Skeletal muscle satellite cell (primary cell): Measurements from ENCODE around the gene LRRC59. TPM values are rescaled to one million over a fixed set of nuclear protein-coding genes. Genes with fewer than 3 reads are reported as not detected.
A peak's percentile ranks its signal among the peaks of the same experiment; 100 is the strongest.

ENCODE experiments used
- H3K27me3 ChIP-seq: 2 replicates; pipeline ENCODE4 v1.7.0; 2013; ENCODE audit warnings: low read length; ENCODE audit not compliant: control insufficient read depth, insufficient read depth
- H3K36me3 ChIP-seq: 2 replicates; pipeline ENCODE4 v1.7.0; 2013; ENCODE audit warnings: mild to moderate bottlenecking, control low read depth, low read length; ENCODE audit not compliant: insufficient read depth
- H3K4me1 ChIP-seq: 2 replicates; pipeline ENCODE4 v1.7.0; 2013; ENCODE audit warnings: low read length; ENCODE audit not compliant: control insufficient read depth, insufficient read depth
- H3K4me2 ChIP-seq: 2 replicates; pipeline ENCODE4 v1.7.0; 2013; ENCODE audit warnings: mild to moderate bottlenecking, low read length
- H3K4me3 ChIP-seq: 2 replicates; pipeline ENCODE4 v1.7.0; 2013; ENCODE audit warnings: low read length
- H3K9ac ChIP-seq: 2 replicates; pipeline ENCODE4 v1.7.0; 2013; ENCODE audit warnings: mild to moderate bottlenecking, low read depth, low read length, moderate library complexity
- H3K9me3 ChIP-seq: replicated peaks from 2 replicates; pipeline ENCODE4 v1.7.0; 2013; ENCODE audit warnings: mild to moderate bottlenecking, control low read depth, low read length
- total RNA-seq: library from RNA; depleted of rRNA; stranded (reverse); fragments of >200 nt; gene quantifications from 2 replicates; pipeline ENCODE4 v1.2.3, GENCODE V29; 2012; rRNA removed

Gene LRRC59
- 246 and 274 TPM in 2 replicates for total RNA-seq

DNA sequence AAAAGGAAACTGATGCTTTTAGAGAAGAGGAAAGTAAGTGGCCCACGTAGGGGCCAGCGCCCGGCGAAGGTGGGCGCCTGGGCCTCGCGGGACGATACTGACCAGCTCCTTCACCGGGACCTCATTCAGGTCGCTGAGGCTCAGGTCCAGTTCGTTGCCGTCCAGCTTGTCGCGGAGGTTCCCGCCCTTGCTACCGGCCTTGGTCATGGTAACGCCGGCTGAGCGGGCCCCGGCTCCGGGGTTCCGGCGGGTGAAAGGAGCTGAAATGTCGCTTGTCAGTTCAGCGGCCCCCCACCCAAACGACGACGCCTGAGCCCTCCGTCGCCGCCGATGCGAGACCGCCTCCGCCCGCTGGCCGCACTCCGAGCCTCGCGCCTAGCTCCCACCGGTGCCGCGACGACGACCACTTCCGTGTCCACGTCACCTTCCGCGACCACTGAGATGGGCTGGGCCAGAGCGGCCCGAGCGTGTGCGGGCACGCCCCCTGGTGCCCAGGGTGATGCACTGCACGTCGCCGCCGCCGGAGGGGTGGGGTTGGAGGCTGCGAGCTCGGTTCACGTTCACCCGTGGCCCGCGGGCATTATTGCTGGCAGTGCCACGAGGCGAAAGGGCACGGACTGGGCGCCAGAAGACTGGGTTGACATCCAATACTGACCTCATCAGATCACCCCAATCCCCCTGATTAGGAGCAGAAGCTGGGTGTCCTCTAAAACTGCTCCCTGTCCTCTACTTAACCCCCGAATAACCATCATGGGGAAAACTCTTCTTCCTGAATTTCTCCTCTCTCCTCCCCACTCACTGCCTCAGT, at the start of gene LRRC59:
LRRC59 (minus strand) TSS at position 413 of the 808 bp plus-strand sequence; CDS start at position 207, 206 bp downstream.
- peaks cover 19% of the 10 kb centered on the region for H3K4me1 ChIP-seq
- H3K9me3 ChIP-seq, result no peaks in the 10 kb centered on the region
- H3K36me3 ChIP-seq, result peaks cover 37% of the 10 kb centered on the region
- H3K4me3 ChIP-seq, result peak within 1 kb of the TSS; percentile 93
- peak within 1 kb of the TSS; percentile 100 for H3K9ac ChIP-seq
- H3K27me3 ChIP-seq, result no peaks in the 10 kb centered on the region
- H3K4me2 ChIP-seq, result peak within 1 kb of the TSS; percentile 98

DNA sequence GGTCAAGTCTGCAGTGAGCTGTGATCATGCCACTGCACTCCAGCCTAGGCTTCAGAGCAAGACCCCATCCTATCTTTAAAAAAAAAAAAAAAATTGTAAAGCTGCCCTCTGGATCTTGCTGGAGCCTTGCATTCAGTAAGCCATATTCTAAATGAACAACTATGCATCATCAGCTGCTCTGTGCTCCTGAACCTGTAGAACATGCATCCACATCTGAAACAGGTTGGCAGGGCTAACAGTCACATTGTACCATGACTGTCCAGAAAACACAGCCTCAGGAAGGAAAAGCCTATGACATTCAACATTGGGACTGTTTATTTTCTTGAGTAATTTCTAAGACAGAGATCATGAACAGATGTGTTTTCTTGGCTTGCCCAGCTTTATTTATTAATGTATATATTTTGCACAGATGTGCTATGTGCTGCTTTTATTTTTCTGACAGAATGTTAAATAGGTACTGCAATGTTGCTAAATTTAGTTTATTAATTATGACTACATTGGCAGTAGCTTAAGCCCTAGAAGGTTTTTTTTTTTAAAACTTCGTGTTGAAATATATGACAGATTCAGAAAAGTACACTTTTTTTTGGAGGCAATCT, 48.5 kb upstream of the LRRC59 start:
- no peak overlapping the region for H3K9ac ChIP-seq
- no peaks in the 10 kb centered on the region for H3K9me3 ChIP-seq
- no peak overlapping the region for H3K4me3 ChIP-seq
- no peaks in the 10 kb centered on the region for H3K27me3 ChIP-seq
- H3K36me3 ChIP-seq, result no peaks in the 10 kb centered on the region
- no peak overlapping the region for H3K4me2 ChIP-seq
- peaks cover 6% of the 10 kb centered on the region for H3K4me1 ChIP-seq

DNA sequence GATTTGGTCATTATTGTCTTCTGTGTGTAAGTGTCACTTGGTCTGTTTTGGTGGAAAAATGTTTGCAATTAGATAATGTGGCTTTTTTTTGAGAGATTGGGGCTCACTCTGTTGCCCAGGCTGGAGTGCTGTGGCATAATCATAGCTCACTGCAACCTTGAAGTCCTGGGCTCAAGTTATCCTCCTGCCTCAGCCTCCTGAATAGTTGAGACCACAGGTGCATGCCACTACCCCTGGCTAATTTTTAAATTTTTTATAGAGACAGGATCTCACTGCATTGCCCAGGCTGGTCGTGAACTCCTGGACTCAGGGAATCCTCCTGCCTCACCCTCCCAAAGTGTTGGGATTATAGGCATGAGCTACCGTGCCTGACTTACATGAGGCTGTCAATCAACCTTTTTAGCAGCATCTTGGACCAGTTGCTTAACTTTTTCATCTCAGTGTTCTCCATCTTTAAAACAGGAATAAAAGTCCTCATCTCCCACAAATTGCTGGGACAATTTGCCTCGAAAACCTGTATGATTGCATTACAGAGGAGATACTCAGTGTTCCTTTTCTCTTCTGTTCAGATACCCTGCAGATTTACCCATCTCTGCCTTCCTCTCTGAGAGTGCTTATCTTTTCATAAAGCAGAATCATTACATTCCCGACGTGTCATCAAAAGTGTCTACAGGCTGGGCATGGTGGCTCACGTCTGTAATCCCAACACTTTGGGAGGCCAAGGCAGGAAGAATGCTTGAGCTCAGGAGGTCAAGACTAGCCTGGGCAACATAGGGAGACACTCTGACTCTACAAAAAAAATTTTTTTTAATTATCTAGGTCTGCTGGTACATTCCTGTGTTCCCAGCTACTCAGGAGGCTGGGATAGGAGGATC, 47.8 kb upstream of the LRRC59 start:
- Histone ChIP-seq H3K4me1 (peaks cover 6% of the 10 kb centered on the region), H3K4me2 (no peak overlapping the region), H3K27me3 (no peaks in the 10 kb centered on the region), H3K4me3 (no peak overlapping the region), H3K9me3 (no peaks in the 10 kb centered on the region), H3K36me3 (no peaks in the 10 kb centered on the region), H3K9ac (no peak overlapping the region)

DNA sequence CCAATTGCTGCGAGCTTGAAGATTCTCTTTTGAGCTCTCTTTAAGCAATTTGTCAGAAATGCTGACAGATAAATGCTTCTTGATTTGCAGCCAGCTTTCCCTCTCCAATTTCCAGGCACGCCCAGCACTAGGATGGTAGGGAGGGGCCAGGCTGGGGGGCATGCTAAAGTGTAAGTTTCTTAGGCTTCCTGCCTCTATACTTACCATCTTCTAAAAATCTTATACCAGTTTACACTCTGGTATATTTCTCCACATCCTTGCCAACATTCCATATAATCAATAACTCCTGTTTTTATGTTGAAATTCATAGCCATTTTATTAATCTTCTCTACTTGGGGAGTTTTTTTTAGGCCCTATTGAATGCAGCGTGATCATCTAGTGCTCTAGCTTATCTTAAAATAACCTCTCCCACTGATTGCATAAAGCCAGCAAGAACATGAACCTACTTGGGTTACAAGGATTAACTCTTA, 46.2 kb upstream of the LRRC59 start:
- H3K4me1 ChIP-seq, result peaks cover 6% of the 10 kb centered on the region

GRCh38 chr17:50440838-50441829, 43.8 kb upstream of the LRRC59 start:
- H3K36me3 ChIP-seq, result peaks cover 4% of the 10 kb centered on the region
- no peak overlapping the region for H3K9ac ChIP-seq
- H3K4me2 ChIP-seq, result no peak overlapping the region
- peaks cover 6% of the 10 kb centered on the region for H3K4me1 ChIP-seq
- no peaks in the 10 kb centered on the region for H3K27me3 ChIP-seq
- no peak overlapping the region for H3K4me3 ChIP-seq
- no peaks in the 10 kb centered on the region for H3K9me3 ChIP-seq

More for the DNA sequence above, 46.2 kb upstream of the LRRC59 start:
- H3K4me2 ChIP-seq, result no peak overlapping the region
- H3K9me3 ChIP-seq, result no peaks in the 10 kb centered on the region
- no peaks in the 10 kb centered on the region for H3K36me3 ChIP-seq
- no peak overlapping the region for H3K9ac ChIP-seq
- H3K4me3 ChIP-seq, result no peak overlapping the region
- no peaks in the 10 kb centered on the region for H3K27me3 ChIP-seq

- Histone ChIP-seq H3K4me1 (peaks cover 6% of the 10 kb centered on the region), H3K36me3 (peaks cover 4% of the 10 kb centered on the region), H3K4me3 (no peak overlapping the region), H3K9me3 (no peaks in the 10 kb centered on the region), H3K9ac (no peak overlapping the region), H3K4me2 (no peak overlapping the region), H3K27me3 (no peaks in the 10 kb centered on the region)
These were observed 43.0 kb upstream of the LRRC59 start for GRCh38 chr17:50440172-50440837.

DNA sequence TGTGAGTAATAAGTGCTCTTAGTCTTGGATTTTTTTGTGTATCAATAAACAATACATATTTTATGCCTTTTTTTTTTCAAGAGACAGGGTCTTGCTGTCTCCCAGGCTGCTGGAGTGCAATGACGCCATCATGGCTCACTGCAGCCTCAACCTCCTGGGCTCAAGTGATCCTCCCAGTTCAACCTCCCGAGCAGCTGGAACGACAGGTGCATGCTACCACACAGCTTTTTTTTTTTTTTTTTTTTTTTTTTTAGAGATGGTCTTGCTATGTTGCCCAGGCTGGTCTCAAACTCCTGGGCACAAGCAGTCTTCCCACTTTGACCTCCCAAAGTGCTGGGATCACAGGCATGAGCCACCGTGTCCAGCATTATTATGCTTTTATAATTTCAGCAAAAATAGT, 41.7 kb upstream of the LRRC59 start:
- no peaks in the 10 kb centered on the region for H3K9me3 ChIP-seq
- no peak overlapping the region for H3K4me2 ChIP-seq

DNA sequence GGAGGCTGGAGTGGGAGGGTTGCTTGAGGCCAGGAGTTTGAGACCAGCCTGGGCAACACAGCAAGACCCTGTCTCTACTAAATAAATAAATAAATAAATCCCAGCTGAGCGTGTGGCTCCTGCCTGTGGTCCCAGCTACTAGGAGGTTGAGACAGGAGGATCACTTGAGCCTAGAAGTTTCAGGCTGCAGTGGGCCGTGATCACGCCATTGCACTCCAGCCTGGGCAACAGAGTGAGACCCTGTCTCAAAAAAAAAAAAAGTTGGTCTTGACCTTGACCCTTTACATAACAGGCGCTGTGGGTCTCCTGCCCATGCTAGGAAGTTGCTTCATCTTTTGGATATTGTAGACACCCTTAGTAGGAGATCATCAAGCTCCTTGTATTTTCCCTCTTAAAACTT, 40.1 kb upstream of the LRRC59 start:
- Histone ChIP-seq H3K4me2 (no peak overlapping the region), H3K9ac (no peak overlapping the region), H3K4me1 (no peaks in the 10 kb centered on the region), H3K4me3 (no peak overlapping the region), H3K36me3 (peaks cover 4% of the 10 kb centered on the region), H3K9me3 (no peaks in the 10 kb centered on the region), H3K27me3 (no peaks in the 10 kb centered on the region)

More for the DNA sequence above, 41.7 kb upstream of the LRRC59 start:
- Histone ChIP-seq H3K27me3 (no peaks in the 10 kb centered on the region), H3K36me3 (peaks cover 4% of the 10 kb centered on the region), H3K4me3 (no peak overlapping the region), H3K9ac (no peak overlapping the region), H3K4me1 (peaks cover 6% of the 10 kb centered on the region)

DNA sequence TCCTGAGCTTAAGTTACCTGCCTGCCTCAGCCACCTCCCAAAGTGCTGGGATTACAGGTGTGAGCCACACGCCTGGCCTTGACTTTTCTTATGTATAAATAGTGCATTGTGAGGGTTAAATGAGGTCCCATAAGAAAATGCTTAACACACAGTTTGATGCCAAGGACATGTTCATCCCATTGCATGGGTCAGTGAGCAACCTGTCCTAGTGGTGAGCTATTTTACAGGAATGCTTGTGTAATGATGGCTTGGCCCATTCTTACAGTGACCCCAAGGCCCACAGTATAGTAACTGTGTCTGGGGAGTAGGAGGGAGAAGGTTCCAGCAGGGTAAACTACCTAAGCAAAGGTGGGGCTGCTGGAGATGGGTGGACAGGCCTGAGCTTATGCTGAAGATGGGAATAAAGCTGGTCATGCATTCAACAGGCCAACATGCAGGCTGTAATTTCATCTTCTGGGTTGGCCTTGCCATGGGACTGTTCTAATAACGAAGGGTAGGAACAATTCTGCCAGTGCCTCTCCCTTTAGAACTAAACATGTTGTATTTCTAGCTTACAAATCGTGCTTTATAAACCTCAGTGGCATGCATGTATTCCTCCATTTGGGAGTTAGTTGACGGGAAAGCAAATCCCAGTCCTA, 34.9 kb upstream of the LRRC59 start:
- Histone ChIP-seq H3K27me3 (no peaks in the 10 kb centered on the region), H3K4me2 (no peak overlapping the region), H3K4me3 (no peak overlapping the region), H3K9me3 (no peaks in the 10 kb centered on the region), H3K36me3 (no peaks in the 10 kb centered on the region), H3K4me1 (peaks cover 1% of the 10 kb centered on the region), H3K9ac (no peak overlapping the region)
